SK-N-MC (cell line): Measurements from ENCODE around the gene CPM.

Experiments used
- EZH2 ChIP-seq: fragments of 200-600 bp; sonication (generic); IDR thresholded peaks from one replicate; pipeline ENCODE4 v1.6.1; 2017; ENCODE audit warnings: antibody characterized with exemption
- FOXP2 ChIP-seq: optimal IDR thresholded peaks from 2 replicates; pipeline ENCODE3; 2011; ENCODE audit warnings: mild to moderate bottlenecking, moderate library complexity; ENCODE audit not compliant: insufficient read depth; ENCODE audit errors: extremely low read length, control extremely low read depth
- POLR2AphosphoS5 ChIP-seq: IDR thresholded peaks from 2 replicates; pipeline ENCODE4 v1.6.1; 2012; ENCODE audit warnings: mild to moderate bottlenecking, low read depth, low read length, borderline replicate concordance

DNA sequence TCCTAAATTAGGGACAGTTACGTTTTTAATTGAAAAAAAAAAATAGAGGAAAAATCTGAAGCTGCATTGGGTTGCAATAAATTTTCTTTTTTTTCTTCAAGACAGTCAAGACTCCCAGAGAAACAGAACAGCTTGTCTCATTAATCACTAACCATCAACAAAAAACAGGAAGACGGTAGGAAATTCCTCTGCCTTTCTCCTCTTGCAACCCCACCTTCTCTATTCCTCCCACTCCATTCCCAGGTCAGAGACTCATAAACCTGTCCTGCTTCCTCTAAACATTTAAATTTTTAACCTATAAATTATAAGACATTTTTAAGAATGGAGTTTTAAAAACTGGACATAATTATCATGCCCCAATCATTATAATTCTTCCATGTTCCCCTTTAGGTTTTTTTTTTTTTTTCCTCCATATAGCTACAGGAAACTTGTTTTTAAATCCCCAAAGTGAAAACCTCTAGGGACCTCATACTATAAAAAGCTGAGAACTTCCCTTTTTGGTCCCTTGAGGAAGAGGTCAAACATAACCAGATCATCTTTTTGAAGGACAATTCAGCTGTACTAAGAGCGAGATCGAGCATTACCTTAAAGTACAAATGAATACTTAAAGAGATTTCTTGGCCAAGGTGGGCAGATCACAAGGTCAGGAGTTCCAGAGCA lies 36.0 kb downstream of the CPM start:
- TF ChIP-seq POLR2AphosphoS5 (no peak), EZH2 (no peak), FOXP2 (no peak)
